Left cardiac atrium (tissue), 2 donors: ENCODE measurements around the gene RASGRP1. TPM values are rescaled to one million over a fixed set of nuclear protein-coding genes. Genes with fewer than 3 reads are reported as not detected.

Experiments
- total RNA-seq, 2 donors: library from RNA; stranded (reverse); fragmentation: NEBNext Ultra II Directional; extraction: Animal tissue kit (Norgen Biotek cat#: 25700); gene quantifications; one replicate each; pipeline ENCODE4 v1.2.1, GENCODE V29; 2021
- donor health status: DM: no; HTN: yes; CAD: no; lungs with severe emphysema.
- donor health status: DM: yes; HTN: yes; CAD: no.

RASGRP1 gene
- total RNA-seq, 2 donors from 2014 or later: 1.0 to 1.6 TPM

Other genes starting within 250 kb of the RASGRP1 start
- 10 to 100 TPM; 16.1 to 25.0 TPM for gene FAM98B, start 110.7 kb downstream of the RASGRP1 start, total RNA-seq